NCI-H1092 (cell line): ENCODE results near the gene VSTM2A.
"Not testable (repeated sequence)": the region's sequence is repeated elsewhere in the genome, so short reads cannot be mapped to it uniquely, and the experiment has no call there.

Experiments
- DNase-seq: peaks from one replicate; lab custom pipeline; 2025; lab: John Stamatoyannopoulos, UW

Gene VSTM2A, protein sequence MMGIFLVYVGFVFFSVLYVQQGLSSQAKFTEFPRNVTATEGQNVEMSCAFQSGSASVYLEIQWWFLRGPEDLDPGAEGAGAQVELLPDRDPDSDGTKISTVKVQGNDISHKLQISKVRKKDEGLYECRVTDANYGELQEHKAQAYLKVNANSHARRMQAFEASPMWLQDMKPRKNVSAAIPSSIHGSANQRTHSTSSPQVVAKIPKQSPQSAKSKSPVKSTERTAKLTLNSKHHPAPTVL

DNA sequence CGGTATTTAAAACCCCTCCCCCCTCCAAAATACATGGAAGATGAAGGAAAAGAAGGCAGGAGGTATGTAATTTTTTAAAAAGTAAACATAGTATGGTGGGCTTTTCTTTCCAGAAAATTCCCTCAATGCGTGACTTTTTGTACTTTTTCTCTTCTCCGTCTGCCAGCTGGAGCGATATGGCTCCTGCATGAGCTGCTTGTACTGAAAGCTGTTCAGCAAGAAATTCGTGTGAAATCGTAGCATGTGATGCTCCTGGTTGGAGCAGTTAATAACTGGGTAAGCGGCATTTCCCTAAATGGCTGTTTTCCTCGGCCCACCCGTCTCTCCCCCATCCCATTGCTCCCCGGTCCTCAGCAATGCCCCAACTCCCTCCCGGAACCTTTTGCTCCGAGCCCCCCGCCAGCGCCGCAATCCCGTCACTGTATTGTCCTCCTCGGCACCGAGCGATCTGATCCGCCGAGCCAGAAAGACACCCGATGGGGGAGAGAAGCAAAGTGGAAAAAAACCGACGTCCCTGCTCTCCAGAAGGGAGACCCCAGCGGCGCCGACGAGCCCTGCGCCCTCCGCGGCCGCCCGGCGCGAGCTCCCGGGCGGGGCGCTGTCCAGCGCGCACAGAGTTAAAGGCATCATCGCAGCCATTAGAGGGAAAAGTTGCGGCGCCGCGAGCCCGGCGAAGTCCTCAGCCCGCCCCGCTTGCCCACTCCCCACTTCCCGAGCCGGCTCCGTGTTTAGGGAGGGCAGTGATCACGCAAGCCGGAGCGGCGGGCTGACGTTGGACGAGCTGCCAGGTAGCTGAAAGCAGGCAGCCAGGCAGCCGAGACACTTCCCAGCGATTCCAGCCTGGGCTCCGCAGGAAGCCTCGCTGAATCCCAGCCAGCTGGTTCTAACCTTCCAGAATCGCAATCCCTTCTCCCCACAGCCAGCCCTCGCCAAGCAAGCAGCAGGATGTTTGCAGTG is at the start of gene VSTM2A:
TSS of gene VSTM2A (plus strand) at position 707 of the 957 bp plus-strand sequence. CDS start 356 bp downstream, outside the sequence.
- DNase-seq = peak; percentile 70

DNA sequence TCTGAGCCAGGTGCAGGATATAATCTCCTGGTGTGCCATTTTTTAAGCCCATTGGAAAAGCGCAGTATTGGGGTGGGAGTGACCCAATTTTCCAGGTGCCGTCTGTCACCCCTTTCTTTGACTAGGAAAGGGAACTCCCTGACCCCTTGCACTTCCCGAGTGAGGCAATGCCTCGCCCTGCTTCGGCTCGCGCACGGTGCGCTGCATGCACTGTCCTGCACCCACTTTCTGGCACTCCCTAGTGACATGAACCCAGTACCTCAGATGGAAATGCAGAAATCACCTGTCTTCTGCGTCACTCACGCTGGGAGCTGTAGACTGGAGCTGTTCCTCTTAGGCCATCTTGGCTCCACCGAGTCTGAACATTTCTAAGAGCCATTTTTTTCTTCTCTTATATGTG is 37.6 kb upstream of the VSTM2A start:
- DNase-seq = not testable (repeated sequence)

DNA sequence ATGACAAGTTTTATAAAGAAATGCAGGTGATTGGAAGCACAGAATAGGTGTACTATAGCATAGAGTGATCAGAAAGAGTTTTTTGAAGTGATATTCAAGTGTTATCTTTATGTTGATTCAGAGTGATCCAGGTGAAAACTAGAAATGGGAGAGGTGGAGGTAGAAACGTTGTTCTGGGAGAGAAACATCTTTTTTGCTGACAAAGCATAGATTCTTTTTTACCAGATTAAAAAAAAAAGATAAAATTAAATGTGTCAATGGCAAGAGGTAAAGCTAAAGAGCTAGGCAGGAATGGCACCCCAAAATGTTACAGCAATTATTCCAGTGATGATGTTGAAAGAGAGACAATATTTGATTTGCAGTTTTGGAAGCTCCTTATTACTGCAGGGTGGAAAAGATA is 12.6 kb upstream of the VSTM2A start:
- DNase-seq = no peak

DNA sequence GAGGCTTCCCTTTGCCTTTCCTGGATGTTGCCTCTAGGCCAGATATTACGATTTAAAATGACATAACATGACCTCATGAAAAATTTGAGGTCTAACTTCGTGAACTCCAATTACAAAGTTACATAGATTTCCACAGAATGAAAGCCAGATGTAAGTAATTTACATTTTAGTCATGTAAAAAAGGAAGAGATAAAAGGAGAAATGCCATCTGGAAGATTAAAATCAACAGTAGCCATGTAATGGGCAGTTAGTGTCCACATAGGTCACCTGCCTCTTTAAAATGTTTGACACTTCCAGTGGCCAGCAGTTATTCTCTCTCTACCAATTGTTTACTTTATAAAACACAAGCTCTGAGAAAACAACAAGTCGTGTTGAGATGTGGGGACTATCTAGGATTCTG is 4.1 kb upstream of the VSTM2A start:
- DNase-seq = no peak

DNA sequence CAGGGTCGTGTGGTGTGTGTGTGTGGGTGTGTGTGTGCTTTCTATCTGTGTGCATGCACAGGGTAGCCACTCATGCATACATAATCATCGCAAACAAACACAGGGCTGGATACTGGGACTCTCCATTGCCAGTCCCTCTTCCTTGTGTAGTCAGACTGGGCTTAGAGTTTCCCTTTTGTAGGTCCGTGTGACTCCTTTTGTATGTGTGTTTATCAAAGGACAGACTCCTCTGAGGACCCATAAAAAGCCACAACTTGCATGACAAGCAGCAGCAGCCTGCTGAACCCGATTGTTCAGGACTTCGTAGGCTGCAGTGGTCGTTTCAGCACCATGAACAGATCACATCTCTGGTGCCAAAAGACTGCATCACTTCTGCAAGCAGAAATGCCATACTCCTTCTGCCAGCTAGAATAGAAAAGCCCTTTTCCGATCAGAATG is 895 bp downstream of the VSTM2A start:
- DNase-seq = no peak

DNA sequence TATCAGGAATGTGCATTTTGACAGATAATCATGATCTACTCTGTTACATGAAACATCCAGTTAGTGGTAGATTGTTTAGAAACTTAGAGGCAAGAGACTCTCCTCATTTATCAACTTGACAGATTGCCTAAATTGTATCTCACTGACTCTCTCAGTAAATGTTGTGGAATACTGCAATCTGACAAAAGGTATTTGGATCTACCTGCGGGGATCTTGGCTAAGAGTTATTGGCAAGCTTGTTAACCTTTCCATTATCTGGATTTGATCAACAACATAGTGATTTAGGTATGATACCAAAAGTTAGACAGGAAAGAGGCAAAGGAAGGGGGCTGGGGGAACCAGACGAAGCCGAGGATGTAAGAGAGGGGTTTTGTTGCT is 2.0 kb downstream of the VSTM2A start:
- DNase-seq = no peak

DNA sequence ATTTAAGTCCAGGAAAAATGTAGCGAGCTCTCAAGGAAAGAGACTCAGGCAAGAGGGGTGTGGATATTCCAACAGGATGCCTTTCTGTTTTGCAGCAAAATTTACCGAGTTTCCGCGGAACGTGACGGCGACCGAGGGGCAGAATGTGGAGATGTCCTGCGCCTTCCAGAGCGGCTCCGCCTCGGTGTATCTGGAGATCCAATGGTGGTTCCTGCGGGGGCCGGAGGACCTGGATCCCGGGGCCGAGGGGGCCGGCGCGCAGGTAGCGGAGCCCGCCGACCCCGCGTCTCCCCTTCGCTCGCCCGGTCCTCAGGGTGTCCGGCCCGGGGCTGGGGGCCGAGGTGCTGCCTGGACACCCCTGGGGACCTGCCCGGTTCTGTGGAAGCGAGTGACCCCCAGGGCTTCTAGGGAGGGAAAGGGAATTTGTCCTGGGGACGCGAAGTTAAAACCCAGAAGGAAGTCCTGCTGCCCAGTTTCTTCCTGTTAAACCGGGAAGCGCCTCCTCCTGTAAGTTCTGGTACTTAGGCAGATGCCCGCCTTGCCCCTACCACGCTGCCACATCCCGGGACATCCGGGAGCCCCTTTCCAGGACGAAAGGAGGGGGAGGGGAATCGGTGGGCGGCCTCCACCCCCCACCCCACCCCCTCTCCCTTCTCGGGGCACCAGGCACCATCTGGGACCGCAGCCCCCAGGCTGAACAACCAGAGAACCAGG is 2.5 kb downstream of the VSTM2A start:
- no peak for DNase-seq

DNA sequence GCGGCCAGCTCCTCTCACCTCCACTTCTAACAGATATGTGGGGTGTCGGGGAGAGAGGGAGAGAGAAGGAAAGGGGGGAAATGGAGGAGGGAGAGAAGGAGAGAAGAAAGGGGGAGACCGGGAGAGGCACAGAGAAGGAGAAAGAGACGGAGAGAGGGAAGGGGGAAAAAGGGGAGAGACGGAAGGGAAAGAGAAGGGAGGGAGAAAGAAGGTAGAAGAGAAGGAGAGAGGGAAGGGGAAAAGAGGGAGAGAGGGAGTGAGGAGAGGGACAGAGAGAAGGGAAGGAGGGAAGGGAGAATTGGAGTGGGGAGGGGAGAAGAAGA is 3.0 kb downstream of the VSTM2A start:
- DNase-seq = no peak

DNA sequence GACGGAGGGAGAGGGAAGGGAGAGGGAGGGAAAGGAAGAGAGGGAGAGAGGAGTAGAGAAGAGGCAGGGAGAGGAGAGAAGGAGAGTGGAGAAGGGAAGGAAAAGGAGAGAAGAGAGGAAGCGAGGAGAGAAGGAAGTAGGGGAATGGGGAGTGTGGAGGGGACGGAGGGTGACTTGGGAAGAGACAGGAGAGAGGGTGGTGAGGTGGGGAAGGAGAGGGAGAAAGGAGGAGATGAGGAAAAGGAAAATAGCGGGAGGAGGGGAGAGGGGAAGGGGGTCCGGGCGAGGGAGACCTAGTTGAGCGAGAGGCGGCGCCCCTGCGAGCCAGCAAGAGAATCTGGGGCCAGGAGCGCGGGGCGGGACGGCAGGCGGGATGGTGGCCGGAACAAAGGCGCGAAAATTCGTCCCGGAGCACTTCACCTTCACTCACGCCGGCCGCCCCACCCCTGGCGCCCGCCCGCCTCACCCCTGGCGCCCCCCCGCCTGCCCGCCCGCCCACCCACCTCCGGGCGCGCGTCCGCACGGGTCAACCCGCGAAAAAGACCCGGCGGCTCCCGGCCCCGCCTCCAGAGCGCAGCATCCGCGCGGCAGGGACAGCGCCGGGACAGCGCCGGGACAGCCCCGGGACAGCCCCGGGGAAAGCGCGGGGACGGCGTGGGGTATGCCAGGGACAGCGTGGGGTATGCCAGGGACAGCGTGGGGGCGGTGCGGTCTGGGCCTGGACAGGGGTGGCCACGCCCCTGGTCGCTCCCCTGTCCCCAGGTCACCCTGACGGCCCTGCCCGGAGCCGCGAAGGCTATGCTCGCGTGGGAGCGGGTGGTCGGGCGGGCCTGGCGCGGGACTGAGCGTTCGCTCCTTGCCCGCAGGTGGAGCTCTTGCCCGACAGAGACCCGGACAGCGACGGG is 4.2 kb downstream of the VSTM2A start:
- peak; percentile 28 for DNase-seq

DNA sequence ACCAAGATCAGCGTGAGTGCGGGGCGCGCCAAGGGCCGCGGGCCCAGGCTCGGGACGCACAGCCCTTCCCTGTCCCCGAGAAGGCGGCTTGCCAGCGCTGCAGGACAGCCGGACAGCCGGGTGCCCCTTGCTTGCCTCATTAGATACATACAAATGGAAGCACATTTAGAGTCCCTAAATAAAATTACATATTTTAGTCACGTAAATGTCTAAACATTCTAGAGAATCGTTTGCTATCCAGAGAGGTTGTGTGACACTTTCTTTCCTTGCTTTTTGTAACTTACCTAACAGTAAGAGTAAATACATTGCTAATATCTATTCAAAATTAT is 4.8 kb downstream of the VSTM2A start:
- DNase-seq = no peak

DNA sequence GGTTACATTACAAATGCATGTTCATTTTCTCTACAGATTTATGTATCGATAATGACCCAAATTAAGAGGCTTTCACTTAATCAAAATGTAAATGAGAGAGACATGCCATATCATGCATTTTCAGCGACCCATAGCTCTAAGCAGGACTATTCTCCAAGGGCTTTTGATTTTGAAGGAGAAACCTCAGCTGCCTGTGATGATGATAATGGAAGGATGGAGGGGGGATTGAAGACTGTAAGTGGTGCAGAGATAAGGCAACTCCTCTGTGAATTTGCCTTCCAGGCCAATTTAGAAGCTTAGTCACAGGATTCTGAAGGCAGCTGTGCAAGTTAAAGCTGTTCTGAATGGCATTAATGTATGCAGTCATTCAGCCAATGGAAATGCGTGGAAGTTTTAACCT is 8.3 kb downstream of the VSTM2A start:
- DNase-seq = no peak

DNA sequence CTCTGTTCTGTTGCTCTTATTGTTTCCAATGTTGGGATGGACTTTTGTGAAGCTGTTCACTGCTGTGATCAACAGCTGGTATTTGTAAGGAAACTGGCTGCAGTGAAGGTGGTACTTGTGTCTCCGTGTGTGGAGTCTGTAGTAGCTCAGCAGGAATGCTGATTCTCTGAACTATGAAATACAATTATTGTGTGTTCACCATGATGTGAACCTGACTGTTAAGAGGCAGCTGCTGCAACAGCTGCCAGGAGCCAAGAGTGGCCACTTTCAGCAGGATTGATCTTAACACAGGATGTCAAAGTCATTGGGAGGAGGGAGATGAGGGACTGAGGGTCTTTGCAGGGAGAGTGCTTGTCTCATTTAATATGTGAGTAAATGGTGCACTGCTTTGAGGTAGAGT is 13.9 kb downstream of the VSTM2A start:
- DNase-seq = no peak

DNA sequence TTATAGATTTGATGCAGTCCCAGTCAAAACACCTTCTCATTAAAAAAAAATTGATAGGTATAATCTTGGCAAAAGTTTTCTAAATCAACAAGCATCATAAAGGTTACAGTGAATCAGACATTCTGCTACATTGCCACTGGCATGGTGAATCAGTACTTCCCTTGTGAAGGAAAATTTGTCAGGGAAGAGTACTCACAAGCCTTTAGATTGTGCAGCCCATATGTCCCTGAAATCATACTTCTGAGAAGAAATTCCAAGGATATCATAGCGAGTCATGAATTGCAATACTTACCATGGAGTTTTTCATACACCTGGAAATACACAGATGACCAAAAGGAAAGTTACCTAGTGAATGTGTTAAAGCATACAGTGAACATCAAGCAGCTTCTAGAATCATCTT is 17.2 kb downstream of the VSTM2A start:
- DNase-seq = no peak

DNA sequence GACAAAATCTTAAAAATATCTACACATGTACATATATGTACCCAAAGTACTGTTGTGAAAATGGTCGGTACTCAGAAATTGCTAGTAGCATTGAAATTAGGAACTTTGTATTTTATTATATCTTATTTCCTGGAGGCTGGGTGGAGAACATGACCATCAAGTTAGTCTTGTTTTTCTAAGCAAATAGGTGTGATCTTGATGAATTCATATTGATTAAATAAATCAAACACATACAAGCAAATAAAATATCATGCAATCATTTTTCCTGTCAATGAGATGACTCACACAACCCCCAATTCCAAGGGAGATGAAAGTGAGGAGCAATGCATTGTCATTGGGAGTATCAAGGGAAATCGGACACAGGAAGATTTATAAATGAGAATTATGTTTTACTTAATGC is 18.0 kb downstream of the VSTM2A start:
- DNase-seq = no peak

DNA sequence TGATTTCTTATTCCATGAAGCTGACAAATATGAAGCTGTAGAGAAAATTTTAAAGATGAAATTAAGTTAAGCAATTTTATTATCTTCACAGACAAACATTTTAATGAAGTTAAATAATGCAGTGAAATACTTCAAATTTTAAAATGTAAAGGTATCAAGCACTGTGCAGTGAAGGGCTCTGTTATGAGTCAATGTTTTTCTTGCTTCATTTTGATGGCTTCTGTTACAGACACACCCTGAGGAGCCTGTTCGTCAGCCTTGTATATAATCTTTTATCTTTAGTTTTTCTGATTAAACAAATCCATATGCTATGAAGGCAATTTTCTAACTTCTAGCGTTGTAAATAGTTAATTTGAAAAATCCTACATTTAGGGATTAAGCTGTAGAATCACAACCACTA is 18.5 kb downstream of the VSTM2A start:
- no peak for DNase-seq

DNA sequence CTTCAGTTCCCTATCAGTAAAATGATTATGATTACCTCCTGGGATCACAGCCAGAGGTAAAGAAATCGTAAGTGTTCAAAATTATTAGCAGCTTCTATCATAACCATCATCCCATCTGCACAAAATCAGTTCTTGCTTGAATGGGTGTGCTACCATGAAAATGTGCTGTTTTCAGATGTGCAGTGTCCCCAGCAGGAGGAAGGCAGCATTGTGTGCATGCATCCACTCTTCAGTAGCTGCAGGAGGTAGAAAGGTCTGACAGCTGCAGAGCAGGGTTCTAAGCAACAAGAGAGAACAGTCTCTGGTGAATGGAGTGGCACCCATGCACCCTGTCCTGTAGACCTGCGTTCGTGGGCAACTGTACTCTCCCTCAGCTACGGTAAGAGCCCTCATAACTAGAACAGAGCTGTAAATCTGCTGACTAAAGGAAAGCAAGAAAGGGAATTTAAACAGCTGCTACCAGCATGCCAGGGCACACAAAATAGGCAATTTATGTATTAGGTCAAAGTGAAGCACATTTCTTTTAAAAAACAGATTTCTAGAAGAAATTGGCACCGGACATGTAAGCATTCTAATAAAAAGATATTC is 21.2 kb downstream of the VSTM2A start:
- no peak for DNase-seq

DNA sequence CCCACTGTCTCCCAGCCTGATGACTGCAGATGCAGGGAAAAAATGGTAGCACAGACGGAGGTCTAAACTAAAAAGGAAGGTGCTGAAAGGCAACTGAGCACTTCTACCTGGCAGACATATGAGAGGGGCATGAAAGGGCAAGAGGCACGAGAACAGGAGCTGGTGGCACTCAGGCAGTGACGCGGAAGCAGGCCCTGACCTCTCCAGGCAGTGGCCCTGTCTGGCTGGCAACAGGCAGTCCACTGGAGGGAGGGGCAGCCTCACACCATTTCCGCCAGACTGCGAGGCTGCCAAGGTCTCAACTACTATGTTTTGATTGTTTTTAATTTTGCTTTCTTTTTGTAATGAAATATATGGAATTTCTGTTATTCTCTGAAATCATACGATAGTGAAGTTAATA is 23.3 kb downstream of the VSTM2A start:
- no peak for DNase-seq

DNA sequence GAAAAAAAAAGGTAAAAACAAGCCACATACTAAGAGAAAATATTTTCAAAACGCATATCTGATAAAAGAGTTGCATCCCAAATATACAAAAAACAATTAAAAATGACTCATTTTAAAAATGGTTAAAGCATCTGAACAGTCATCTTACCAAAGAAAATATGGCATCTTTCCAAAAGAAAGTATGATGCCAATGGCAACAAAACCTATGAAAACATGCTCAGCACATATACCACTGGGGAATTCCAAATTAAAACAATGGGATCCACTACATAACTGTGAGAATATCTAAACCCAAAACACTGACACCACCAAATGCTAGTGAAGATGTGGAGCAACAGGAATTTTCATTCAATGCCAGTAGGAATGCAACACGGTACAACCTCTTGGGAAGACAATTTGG is 39.3 kb downstream of the VSTM2A start:
- no peak for DNase-seq

DNA sequence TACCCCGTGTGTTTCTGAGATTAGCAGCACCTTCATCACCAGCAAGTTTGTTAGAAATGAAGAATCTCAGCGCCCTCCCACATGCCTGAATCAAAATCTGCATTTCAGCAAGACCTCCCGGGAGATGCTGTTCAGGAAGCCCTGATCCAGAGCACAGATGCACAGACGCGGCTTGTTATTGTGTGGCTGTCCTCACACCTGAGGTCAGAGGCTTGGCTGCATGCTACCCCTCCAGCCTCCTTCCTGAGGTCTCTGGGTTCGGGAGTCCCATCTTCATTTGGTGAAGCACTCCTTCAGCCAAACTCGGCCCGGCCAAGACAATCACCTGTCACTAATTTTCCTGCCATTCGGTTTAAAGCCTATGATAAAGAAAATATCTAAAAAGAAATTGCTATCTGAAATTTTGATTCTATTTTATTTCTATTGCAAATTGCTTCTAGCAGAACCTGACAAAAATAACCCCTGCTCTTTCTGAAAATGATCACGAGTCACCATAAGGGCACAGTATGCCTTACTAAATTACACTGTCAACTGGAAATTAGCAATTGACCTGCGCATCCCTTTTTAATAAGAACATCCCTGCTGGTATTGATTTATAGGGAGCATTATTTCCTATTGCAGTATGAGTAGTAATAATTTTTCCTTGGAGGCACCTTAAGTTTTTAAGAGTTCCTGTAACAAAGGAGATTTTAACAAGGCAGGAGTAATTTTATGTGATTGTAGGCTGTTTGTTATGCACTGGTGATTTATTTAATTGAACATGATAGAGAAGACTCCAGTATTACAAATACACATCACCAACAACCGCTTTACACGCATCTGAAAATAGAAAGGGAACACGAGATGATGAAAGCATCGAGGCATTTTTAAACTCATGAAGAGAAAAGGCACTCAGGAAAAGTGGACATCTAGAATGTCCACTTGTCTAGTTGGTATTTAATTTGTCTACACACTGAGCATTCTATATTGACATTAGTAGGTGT is 49.5 kb downstream of the VSTM2A start:
- no peak for DNase-seq

DNA sequence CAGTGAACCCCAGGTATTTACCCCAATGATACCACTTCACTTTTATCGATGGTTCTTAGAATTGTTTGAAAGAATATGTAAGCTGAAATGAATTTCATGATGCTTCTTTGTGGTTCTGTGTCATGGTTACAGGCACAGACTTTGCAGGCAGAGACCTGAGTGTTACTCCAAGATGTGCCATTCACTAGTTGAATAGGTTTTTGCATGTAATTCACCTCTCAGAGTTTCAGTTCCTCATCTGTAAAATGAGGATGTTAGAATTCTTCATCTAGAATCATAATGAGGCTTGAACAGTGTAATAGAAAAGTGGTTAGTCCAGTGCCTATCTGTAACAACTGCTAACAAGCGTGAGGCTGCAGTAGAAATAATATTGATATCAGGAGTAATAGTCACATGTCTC is 54.6 kb downstream of the VSTM2A start:
- no peak for DNase-seq
